ENCODE results near the gene CEP164. TPM values are rescaled to one million over a fixed set of nuclear protein-coding genes. Genes with fewer than 3 reads are reported as not detected.

The CEP164 gene
- total and polyA plus RNA-seq, 4 experiments from 2014 or later: 12.7 to 42.5 (median 33.2) TPM

DNA sequence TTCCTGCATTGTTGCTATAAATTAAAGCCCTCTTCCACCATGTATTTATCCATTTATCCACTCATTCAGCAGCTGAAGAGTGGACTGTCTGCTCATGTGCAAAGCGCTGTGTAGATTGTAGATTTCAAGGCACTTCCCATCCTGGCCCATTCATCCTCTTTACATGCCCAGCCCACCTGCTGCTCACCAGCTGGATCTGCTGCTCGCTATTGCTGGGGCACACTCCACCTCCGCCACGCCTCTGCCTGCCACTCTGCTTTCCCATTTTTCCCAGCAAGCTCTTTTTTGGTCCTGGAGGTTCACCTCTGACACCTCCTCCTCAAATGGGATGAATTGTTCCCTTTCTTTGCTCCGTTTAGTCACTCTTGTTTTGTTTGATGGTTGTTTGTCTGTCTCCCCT lies 48.3 kb downstream of the CEP164 start:
- H3K4me3 Mint-ChIP-seq: no peak overlapping the region
- no peaks in the 10 kb centered on the region for H3K4me1 Mint-ChIP-seq
- Histone ChIP-seq H3K4me1 (ENCODE audit: insufficient read depth, low read length) (no peaks in the 10 kb centered on the region), H3K27ac (ENCODE audit: low read depth, low read length) (no peak overlapping the region), H3K9me3 (ENCODE audit: control insufficient read depth in 1 of 2, low read length in 2 of 2) (no peaks in the 10 kb centered on the region), H3K27me3 (ENCODE audit: insufficient read depth, low read length) (no peaks in the 10 kb centered on the region), H3K4me3 (ENCODE audit: low read length in 2 of 2) (no peak overlapping the region), H3K36me3 (ENCODE audit: insufficient read depth, low read length) (peaks cover 27% of the 10 kb centered on the region)
- intact Hi-C loops (cut with micrococcal nuclease): no loop called here
- no peaks in the 10 kb centered on the region for H3K27me3 Mint-ChIP-seq
- H3K9me3 Mint-ChIP-seq: no peaks in the 10 kb centered on the region
- H3K27ac Mint-ChIP-seq: peak overlapping the region in 2 of 7 donors; percentile 84 to 87
- DNase-seq: no peak
- ChIA-PET CTCF (ENCODE audit: partially characterized antibody) (no interaction called here), POLR2A (ENCODE audit: partially characterized antibody) (no interaction called here)
- peaks cover 73 to 80% of the 10 kb centered on the region in 2 donors for H3K36me3 Mint-ChIP-seq

DNA sequence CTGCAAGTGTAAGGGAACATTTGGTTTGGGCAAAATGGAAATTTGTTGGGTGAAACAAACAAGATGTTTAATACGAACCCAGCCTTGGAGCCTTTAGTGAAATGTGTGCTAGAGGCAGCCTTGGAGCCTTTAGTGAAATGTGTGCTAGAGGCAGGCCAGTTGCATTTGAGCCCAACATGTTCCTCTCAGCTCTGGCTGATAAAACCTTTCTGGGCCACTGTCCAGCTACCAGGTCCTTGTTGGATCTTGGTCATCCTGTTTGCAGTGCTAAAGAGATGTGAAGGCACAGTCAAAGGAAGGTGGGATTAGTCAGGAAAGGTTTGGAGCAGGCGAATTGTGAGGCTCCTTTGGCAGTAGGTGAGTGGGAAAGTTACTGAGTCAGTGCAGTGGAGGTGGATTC lies 48.9 kb downstream of the CEP164 start:
- Mint-ChIP-seq H3K27me3 (no peaks in the 10 kb centered on the region), H3K36me3 (peaks cover 73 to 78% of the 10 kb centered on the region in 2 donors), H3K4me1 (no peaks in the 10 kb centered on the region), H3K4me3 (no peak overlapping the region), H3K9me3 (no peaks in the 10 kb centered on the region), H3K27ac (peak overlapping the region in 1 of 7 donors; percentile 35)
- Histone ChIP-seq H3K27me3 (ENCODE audit: insufficient read depth, low read length) (no peaks in the 10 kb centered on the region), H3K4me1 (ENCODE audit: insufficient read depth, low read length) (no peaks in the 10 kb centered on the region), H3K36me3 (ENCODE audit: insufficient read depth, low read length) (peaks cover 28% of the 10 kb centered on the region), H3K27ac (ENCODE audit: low read depth, low read length) (no peak overlapping the region), H3K9me3 (ENCODE audit: control insufficient read depth in 1 of 2, low read length in 2 of 2) (no peaks in the 10 kb centered on the region), H3K4me3 (ENCODE audit: low read length in 2 of 2) (no peak overlapping the region)
- CTCF ChIA-PET (ENCODE audit: partially characterized antibody): no interaction called here
- intact Hi-C loops (cut with micrococcal nuclease): no loop called here
- DNase-seq: no peak
- POLR2A ChIA-PET (ENCODE audit: partially characterized antibody): no interaction called here

DNA sequence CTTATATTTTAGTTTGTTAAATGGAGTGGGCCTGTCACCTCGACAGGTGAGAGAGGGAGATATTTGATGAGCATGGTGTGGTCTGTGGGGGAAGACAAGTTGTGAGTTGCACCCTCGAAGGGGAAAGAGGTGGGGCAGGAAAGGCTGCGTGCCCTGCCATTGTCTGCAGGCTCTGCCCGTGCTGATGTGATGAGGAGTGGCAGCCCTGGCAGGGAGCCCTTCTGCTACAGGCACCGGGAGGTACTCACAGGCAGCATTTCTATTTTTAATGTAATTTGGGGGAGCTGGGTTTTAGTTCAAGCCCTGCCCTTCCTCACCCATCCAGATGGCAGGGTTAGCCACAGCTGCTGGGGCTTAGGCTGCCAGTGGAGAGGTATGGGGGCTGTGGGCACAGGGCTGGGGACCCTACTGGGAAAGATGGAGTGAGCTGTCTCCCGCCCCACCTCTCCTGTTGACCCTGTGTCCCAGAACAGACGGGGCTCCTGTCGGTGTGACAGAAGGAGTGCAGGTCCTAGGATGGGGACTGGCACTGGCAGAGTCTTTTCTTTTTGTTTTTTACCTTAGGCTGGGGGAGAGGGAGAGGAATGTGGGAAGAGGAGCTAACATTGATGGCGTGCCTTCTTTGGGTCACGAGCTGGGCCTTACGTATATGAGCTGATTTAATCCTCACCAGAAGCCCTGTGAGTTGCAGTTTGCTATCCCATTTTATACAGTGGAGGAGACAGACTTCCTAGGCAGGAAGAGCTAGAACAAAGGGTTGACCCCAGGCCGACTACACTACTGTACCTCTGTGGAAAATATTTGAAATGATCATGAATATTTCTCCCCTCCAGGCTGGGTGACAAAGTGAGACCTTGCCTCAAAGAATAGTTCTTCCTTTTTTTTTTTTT lies 51.6 kb downstream of the CEP164 start:
- Histone ChIP-seq H3K4me1 (ENCODE audit: insufficient read depth, low read length) (no peaks in the 10 kb centered on the region), H3K36me3 (ENCODE audit: insufficient read depth, low read length) (peaks cover 22% of the 10 kb centered on the region), H3K4me3 (ENCODE audit: low read length in 2 of 2) (no peak overlapping the region), H3K9me3 (ENCODE audit: control insufficient read depth in 1 of 2, low read length in 2 of 2) (no peaks in the 10 kb centered on the region), H3K27me3 (ENCODE audit: insufficient read depth, low read length) (no peaks in the 10 kb centered on the region), H3K27ac (ENCODE audit: low read depth, low read length) (no peak overlapping the region)
- Mint-ChIP-seq H3K27ac (peak overlapping the region in 2 of 7 donors; percentile 2 to 3), H3K4me3 (peak overlapping the region in 1 of 8 donors; percentile 39), H3K9me3 (no peaks in the 10 kb centered on the region), H3K4me1 (no peaks in the 10 kb centered on the region), H3K36me3 (peaks cover 65 to 87% of the 10 kb centered on the region in 2 donors), H3K27me3 (no peaks in the 10 kb centered on the region)
- ChIA-PET CTCF (ENCODE audit: partially characterized antibody) (no interaction called here), POLR2A (ENCODE audit: partially characterized antibody) (no interaction called here)
- no peak for DNase-seq
- intact Hi-C loops (cut with micrococcal nuclease): no loop called here

DNA sequence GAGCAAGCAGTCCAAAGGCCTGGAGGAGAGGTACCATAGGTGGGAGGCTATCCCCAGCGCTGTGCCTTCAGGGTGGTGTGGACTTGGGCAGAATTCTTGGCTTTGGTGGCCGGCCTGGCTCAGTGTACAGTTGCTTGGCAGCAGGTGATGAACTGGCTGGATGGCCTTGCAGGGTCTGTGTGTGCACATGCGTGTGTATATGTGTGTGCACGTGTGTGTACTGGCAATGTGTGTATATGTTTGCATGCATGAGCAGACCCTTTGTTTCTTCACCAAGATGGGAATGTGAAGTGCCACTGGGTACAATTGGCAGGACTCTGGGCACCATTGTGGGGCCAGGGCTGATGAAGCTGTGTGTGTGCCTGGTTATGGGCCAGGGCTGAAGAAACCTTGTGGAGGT lies 53.0 kb downstream of the CEP164 start:
- POLR2A ChIA-PET (ENCODE audit: partially characterized antibody): no interaction called here

DNA sequence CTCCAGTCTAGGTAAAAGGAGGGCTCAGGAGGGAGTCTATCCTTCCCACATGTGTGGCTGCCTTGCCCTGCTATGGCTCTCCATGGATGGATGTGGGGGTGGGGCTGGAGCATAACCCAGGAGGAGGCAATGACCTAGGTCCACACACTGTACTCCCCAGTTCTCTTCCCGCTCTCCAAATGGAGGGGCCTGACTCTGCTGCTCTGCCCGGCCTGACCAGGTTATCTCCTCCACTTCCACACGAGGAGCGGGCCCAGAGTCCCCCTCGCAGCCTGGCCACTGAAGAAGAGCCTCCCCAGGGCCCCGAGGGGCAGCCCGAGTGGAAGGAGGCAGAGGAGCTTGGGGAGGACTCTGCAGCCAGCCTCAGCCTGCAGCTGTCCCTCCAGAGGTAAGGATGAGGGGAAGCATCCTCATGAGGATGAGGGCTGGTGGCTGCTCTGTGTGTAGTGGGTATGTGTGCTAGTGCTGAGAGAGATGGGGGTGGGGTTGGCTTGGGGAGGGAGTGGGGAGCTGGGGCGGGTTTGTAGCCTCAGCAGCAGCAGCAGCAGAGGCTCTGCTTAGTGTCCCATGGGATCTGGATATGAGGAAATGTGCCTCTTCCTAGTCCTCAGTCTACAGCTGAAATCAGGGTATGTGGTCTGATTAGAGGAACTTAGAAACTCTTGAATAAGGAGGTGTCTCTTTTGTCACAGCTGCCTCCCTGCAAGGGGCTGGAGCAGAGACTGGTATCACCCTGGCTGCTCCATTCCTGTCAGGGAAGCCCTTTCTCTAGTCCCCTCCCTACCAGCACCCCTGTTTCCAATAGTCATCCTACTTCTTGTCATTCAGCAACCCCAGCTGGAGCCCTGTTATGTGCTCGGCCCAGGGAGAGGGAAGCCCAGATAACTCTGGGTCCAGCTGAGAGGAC lies 54.1 kb downstream of the CEP164 start:
- Histone ChIP-seq H3K36me3 (ENCODE audit: insufficient read depth, low read length) (peaks cover 13% of the 10 kb centered on the region), H3K27me3 (ENCODE audit: insufficient read depth, low read length) (no peaks in the 10 kb centered on the region), H3K9me3 (ENCODE audit: control insufficient read depth in 1 of 2, low read length in 2 of 2) (no peaks in the 10 kb centered on the region), H3K4me1 (ENCODE audit: insufficient read depth, low read length) (no peaks in the 10 kb centered on the region), H3K27ac (ENCODE audit: low read depth, low read length) (no peak overlapping the region), H3K4me3 (ENCODE audit: low read length in 2 of 2) (no peak overlapping the region)
- intact Hi-C loops (cut with micrococcal nuclease): no loop called here
- H3K27ac Mint-ChIP-seq: no peak overlapping the region
- H3K36me3 Mint-ChIP-seq: peaks cover 65 to 83% of the 10 kb centered on the region in 2 donors
- no peak overlapping the region for H3K4me3 Mint-ChIP-seq
- H3K4me1 Mint-ChIP-seq: no peaks in the 10 kb centered on the region
- DNase-seq: no peak
- CTCF ChIA-PET (ENCODE audit: partially characterized antibody): no interaction called here
- POLR2A ChIA-PET (ENCODE audit: partially characterized antibody): no interaction called here
- no peaks in the 10 kb centered on the region for H3K27me3 Mint-ChIP-seq
- H3K9me3 Mint-ChIP-seq: no peaks in the 10 kb centered on the region

More for the DNA sequence above, 53.0 kb downstream of the CEP164 start:
- CTCF ChIA-PET (ENCODE audit: partially characterized antibody): interaction anchor here (0.8 kb wide), 1 partner anchor 45 kb away, joined by 3 read pairs; no protein-coding TSS in a partner anchor
- H3K4me1 Mint-ChIP-seq: no peaks in the 10 kb centered on the region
- intact Hi-C loops (cut with micrococcal nuclease): no loop called here
- Histone ChIP-seq H3K27me3 (ENCODE audit: insufficient read depth, low read length) (no peaks in the 10 kb centered on the region), H3K27ac (ENCODE audit: low read depth, low read length) (no peak overlapping the region), H3K4me3 (ENCODE audit: low read length in 2 of 2) (no peak overlapping the region), H3K9me3 (ENCODE audit: control insufficient read depth in 1 of 2, low read length in 2 of 2) (no peaks in the 10 kb centered on the region), H3K4me1 (ENCODE audit: insufficient read depth, low read length) (no peaks in the 10 kb centered on the region), H3K36me3 (ENCODE audit: insufficient read depth, low read length) (peaks cover 13% of the 10 kb centered on the region)
- H3K27ac Mint-ChIP-seq: peak overlapping the region in 2 of 7 donors; percentile 67 to 81
- no peak overlapping the region for H3K4me3 Mint-ChIP-seq
- DNase-seq: no peak
- H3K36me3 Mint-ChIP-seq: peaks cover 64 to 86% of the 10 kb centered on the region in 2 donors
- H3K9me3 Mint-ChIP-seq: no peaks in the 10 kb centered on the region
- H3K27me3 Mint-ChIP-seq: no peaks in the 10 kb centered on the region

DNA sequence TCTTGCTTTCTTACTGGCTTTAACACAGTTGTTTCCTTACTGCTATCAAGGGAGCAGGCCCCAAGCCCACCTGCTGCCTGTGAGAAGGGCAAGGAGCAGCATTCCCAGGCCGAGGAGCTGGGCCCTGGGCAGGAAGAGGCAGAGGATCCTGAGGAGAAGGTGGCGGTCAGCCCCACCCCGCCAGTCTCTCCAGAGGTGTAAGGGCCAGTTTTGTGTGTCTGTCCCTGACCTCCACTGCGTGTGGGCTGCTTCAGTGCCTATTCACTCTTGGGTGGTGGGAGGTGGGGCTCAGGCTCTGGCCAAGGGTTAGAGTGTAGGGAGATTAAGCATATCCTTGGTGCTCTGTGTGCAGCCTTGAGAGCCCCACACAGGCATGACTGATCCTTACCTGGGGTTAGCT lies 55.1 kb downstream of the CEP164 start:
- Histone ChIP-seq H3K27ac (ENCODE audit: low read depth, low read length) (no peak overlapping the region), H3K9me3 (ENCODE audit: control insufficient read depth in 1 of 2, low read length in 2 of 2) (no peaks in the 10 kb centered on the region), H3K4me3 (ENCODE audit: low read length in 2 of 2) (no peak overlapping the region), H3K36me3 (ENCODE audit: insufficient read depth, low read length) (peaks cover 13% of the 10 kb centered on the region), H3K27me3 (ENCODE audit: insufficient read depth, low read length) (no peaks in the 10 kb centered on the region), H3K4me1 (ENCODE audit: insufficient read depth, low read length) (no peaks in the 10 kb centered on the region)
- Mint-ChIP-seq H3K36me3 (peaks cover 66 to 80% of the 10 kb centered on the region in 2 donors), H3K27me3 (no peaks in the 10 kb centered on the region), H3K9me3 (no peaks in the 10 kb centered on the region), H3K4me3 (no peak overlapping the region), H3K27ac (peak overlapping the region in 1 of 7 donors; percentile 69), H3K4me1 (no peaks in the 10 kb centered on the region)
- CTCF ChIA-PET (ENCODE audit: partially characterized antibody): no interaction called here
- POLR2A ChIA-PET (ENCODE audit: partially characterized antibody): no interaction called here
- intact Hi-C loops (cut with micrococcal nuclease): no loop called here
- DNase-seq: no peak

DNA sequence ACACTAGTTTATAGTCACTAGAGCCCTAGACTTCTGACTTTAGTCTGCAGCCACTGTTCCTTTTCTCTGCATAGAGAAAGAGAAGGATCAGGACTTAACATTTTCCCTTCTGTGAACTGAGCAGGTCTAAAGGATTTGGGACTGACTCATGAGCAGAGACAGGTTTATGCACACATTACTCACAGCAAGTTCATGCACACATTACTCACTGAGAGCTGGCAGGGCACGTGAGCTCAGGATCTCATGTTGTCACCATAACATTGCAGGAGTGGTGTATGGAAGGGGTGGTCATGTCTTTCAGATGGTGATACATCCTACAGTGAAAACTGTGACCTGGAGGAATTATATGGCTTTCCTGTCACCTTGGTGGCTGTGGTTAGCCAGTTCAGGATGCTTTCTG lies 56.4 kb downstream of the CEP164 start:
- Histone ChIP-seq H3K4me3 (ENCODE audit: low read length in 2 of 2) (no peak overlapping the region), H3K27ac (ENCODE audit: low read depth, low read length) (no peak overlapping the region), H3K36me3 (ENCODE audit: insufficient read depth, low read length) (peaks cover 9% of the 10 kb centered on the region), H3K27me3 (ENCODE audit: insufficient read depth, low read length) (no peaks in the 10 kb centered on the region), H3K9me3 (ENCODE audit: control insufficient read depth in 1 of 2, low read length in 2 of 2) (no peaks in the 10 kb centered on the region), H3K4me1 (ENCODE audit: insufficient read depth, low read length) (no peaks in the 10 kb centered on the region)
- Mint-ChIP-seq H3K36me3 (peaks cover 68 to 75% of the 10 kb centered on the region in 2 donors), H3K4me3 (no peak overlapping the region), H3K27me3 (no peaks in the 10 kb centered on the region), H3K27ac (no peak overlapping the region), H3K9me3 (no peaks in the 10 kb centered on the region), H3K4me1 (peaks cover 0 to under 1% (median 0%) of the 10 kb centered on the region in 4 donors)
- ChIA-PET POLR2A (ENCODE audit: partially characterized antibody) (no interaction called here), CTCF (ENCODE audit: partially characterized antibody) (interaction anchor here (0.6 kb wide), 1 partner anchor 42 kb away, joined by 3 read pairs; no protein-coding TSS in a partner anchor)
- DNase-seq: no peak
- intact Hi-C loops (cut with micrococcal nuclease): no loop called here

Data from CD4-positive, alpha-beta memory T cell (primary cell).